Fibroblast of villous mesenchyme (primary cell): ENCODE measurements around the gene USP47. TPM values are rescaled to one million over a fixed set of nuclear protein-coding genes. Genes with fewer than 3 reads are reported as not detected.

ENCODE experiments used
- DNase-seq: peaks from one replicate; pipeline ENCODE4 v3.0.0-alpha.2; 2010; ENCODE audit warnings: low read depth
- H3K4me3 ChIP-seq: 2 replicates; pipeline ENCODE4 v1.5.1; 2011; ENCODE audit warnings: low read depth, mild to moderate bottlenecking, low read length
- CTCF ChIP-seq: IDR thresholded peaks from 2 replicates; pipeline ENCODE4 v1.5.1; 2012; ENCODE audit warnings: low read depth, mild to moderate bottlenecking, low read length; ENCODE audit not compliant: insufficient read depth
- total RNA-seq: library from RNA; depleted of rRNA; stranded (reverse); fragments of >200 nt; gene quantifications from 2 replicates; pipeline ENCODE4 v1.2.3, GENCODE V29; 2012

Gene USP47
- total RNA-seq, 1 donor, result 116 TPM

- no peak for TF ChIP-seq CTCF
- H3K4me3 ChIP-seq, result no peak overlapping the region
- no peak for DNase-seq
Measured at GRCh38 chr11:11949482-11949881, 107.7 kb downstream of the USP47 start.

- H3K4me3 ChIP-seq, result no peak overlapping the region
- DNase-seq, result no peak
- TF ChIP-seq CTCF, result no peak
Measured at GRCh38 chr11:11952036-11952435, 110.3 kb downstream of the USP47 start.

GRCh38 chr11:11956006-11956405 is 114.2 kb downstream of the USP47 start:
- TF ChIP-seq CTCF, result no peak
- no peak for DNase-seq
- no peak overlapping the region for H3K4me3 ChIP-seq

GRCh38 chr11:11958403-11959231 is 116.8 kb downstream of the USP47 start:
- DNase-seq, result no peak

GRCh38 chr11:11959601-11960000 is 117.8 kb downstream of the USP47 start:
- DNase-seq, result no peak
- no peak for TF ChIP-seq CTCF
- H3K4me3 ChIP-seq, result no peak overlapping the region

More at GRCh38 chr11:11958403-11959231, 116.8 kb downstream of the USP47 start:
- H3K4me3 ChIP-seq, result no peak overlapping the region
- no peak for TF ChIP-seq CTCF

GRCh38 chr11:11960687-11961086 is 118.9 kb downstream of the USP47 start:
- TF ChIP-seq CTCF, result no peak
- H3K4me3 ChIP-seq, result no peak overlapping the region
- no peak for DNase-seq

- no peak overlapping the region for H3K4me3 ChIP-seq
- DNase-seq, result no peak
- TF ChIP-seq CTCF, result no peak
Measured at GRCh38 chr11:11961399-11962028, 119.7 kb downstream of the USP47 start.
